Measurements from ENCODE around the gene IKZF5.

Gene IKZF5

GRCh38 chr10:123008355-123009104 is at the start of gene IKZF5, which contains the start of gene ACADSB:
IKZF5 (minus strand) TSS chr10:123008795; CDS start chr10:122998625, 10,170 bp downstream.
ACADSB (plus strand) TSS chr10:123009006; CDS start chr10:123009030, 24 bp downstream.
- DNase-seq (ENCODE audit: low read depth) = peak; percentile 98
- peak within 1 kb of the TSS; percentile 96 for H3K4me3 ChIP-seq (ENCODE audit: low read length)
- no peak for TF ChIP-seq CTCF (conservative IDR thresholded peaks at IDR 0.05; ENCODE audit: low read length)

GRCh38 chr10:123057968-123058367 is 49.4 kb upstream of the IKZF5 start:
- no peak overlapping the region for H3K4me3 ChIP-seq (ENCODE audit: low read length)
- no peak for TF ChIP-seq CTCF (conservative IDR thresholded peaks at IDR 0.05; ENCODE audit: low read length)
- DNase-seq (ENCODE audit: low read depth) = no peak

- no peak for TF ChIP-seq CTCF (conservative IDR thresholded peaks at IDR 0.05; ENCODE audit: low read length)
- no peak overlapping the region for H3K4me3 ChIP-seq (ENCODE audit: low read length)
- DNase-seq (ENCODE audit: low read depth) = no peak
These were observed 37.6 kb upstream of the IKZF5 start for GRCh38 chr10:123045961-123046731.

- no peak for DNase-seq (ENCODE audit: low read depth)
- H3K4me3 ChIP-seq (ENCODE audit: low read length) = no peak overlapping the region
- no peak for TF ChIP-seq CTCF (conservative IDR thresholded peaks at IDR 0.05; ENCODE audit: low read length)
These were observed 35.8 kb upstream of the IKZF5 start for GRCh38 chr10:123044391-123044790.

GRCh38 chr10:123043409-123043925 is 34.9 kb upstream of the IKZF5 start:
- peak; percentile 55 for DNase-seq (ENCODE audit: low read depth)
- H3K4me3 ChIP-seq (ENCODE audit: low read length) = no peak overlapping the region
- TF ChIP-seq CTCF (conservative IDR thresholded peaks at IDR 0.05; ENCODE audit: low read length) = peak; percentile 85

- DNase-seq (ENCODE audit: low read depth) = no peak
- H3K4me3 ChIP-seq (ENCODE audit: low read length) = no peak overlapping the region
- no peak for TF ChIP-seq CTCF (conservative IDR thresholded peaks at IDR 0.05; ENCODE audit: low read length)
These were observed 34.3 kb upstream of the IKZF5 start for GRCh38 chr10:123042708-123043408.

All from AG10803 (cell line).